GM23248 (cell line): ENCODE results near the gene GTF3C2. TPM values are rescaled to one million over a fixed set of nuclear protein-coding genes. Genes with fewer than 3 reads are reported as not detected.
A peak's percentile ranks its signal among the peaks of the same experiment; 100 is the strongest.

Experiments
- DNase-seq: peaks from one replicate; pipeline ENCODE4 v3.0.0-alpha.2; 2015
- H2AFZ ChIP-seq: fragments of 200-600 bp; sonication (generic); 2 replicates; pipeline ENCODE4 v1.6.1; 2016; ENCODE audit warnings: antibody characterized with exemption
- H3F3A ChIP-seq: fragments of 200-600 bp; sonication (generic); 2 replicates; pipeline ENCODE4 v1.6.1; 2016; ENCODE audit warnings: mild to moderate bottlenecking, antibody characterized with exemption, mixed run types; ENCODE audit not compliant: insufficient read depth
- H3K27ac ChIP-seq: fragments of 200-600 bp; sonication (generic); 2 replicates; pipeline ENCODE4 v1.5.1; 2016; ENCODE audit warnings: mild to moderate bottlenecking
- H3K27me3 ChIP-seq: fragments of 200-600 bp; sonication (generic); replicated peaks from 2 replicates; pipeline ENCODE4 v1.6.1; 2016; ENCODE audit warnings: mild to moderate bottlenecking; ENCODE audit not compliant: insufficient read depth
- H3K36me3 ChIP-seq: fragments of 200-600 bp; sonication (generic); 2 replicates; pipeline ENCODE4 v1.6.1; 2016; ENCODE audit warnings: low read depth, mild to moderate bottlenecking
- H3K4me1 ChIP-seq: fragments of 200-600 bp; sonication (generic); 2 replicates; pipeline ENCODE4 v1.6.1; 2016; ENCODE audit warnings: mild to moderate bottlenecking; ENCODE audit not compliant: insufficient read depth
- H3K4me2 ChIP-seq: fragments of 200-600 bp; sonication (generic); one replicate; pipeline ENCODE4 v1.6.1; 2016; ENCODE audit warnings: mild to moderate bottlenecking; ENCODE audit not compliant: unreplicated experiment
- H3K4me3 ChIP-seq: fragments of 200-600 bp; sonication (generic); 2 replicates; pipeline ENCODE4 v1.5.1; 2016; ENCODE audit warnings: mild to moderate bottlenecking
- H3K79me2 ChIP-seq: fragments of 200-600 bp; sonication (generic); 2 replicates; pipeline ENCODE4 v1.6.1; 2016; ENCODE audit warnings: mild to moderate bottlenecking; ENCODE audit not compliant: insufficient read depth
- H3K9ac ChIP-seq: fragments of 200-600 bp; sonication (generic); 2 replicates; pipeline ENCODE4 v1.6.1; 2016; ENCODE audit warnings: mild to moderate bottlenecking
- H3K9me2 ChIP-seq: fragments of 200-600 bp; sonication (generic); 2 replicates; pipeline ENCODE4 v1.6.1; 2016; ENCODE audit warnings: mixed run types, mild to moderate bottlenecking, moderate library complexity; ENCODE audit not compliant: insufficient read depth
- H3K9me3 ChIP-seq: fragments of 200-600 bp; sonication (generic); one replicate; pipeline ENCODE4 v1.6.1; 2017; ENCODE audit warnings: low read depth
- H4K20me1 ChIP-seq: fragments of 200-600 bp; sonication (generic); 2 replicates; pipeline ENCODE4 v1.6.0; 2016; ENCODE audit not compliant: insufficient read depth
- EZH2 ChIP-seq: fragments of 200-600 bp; sonication (generic); IDR thresholded peaks from 2 replicates; pipeline ENCODE4 v1.6.1; 2018; ENCODE audit warnings: antibody characterized with exemption, mild to moderate bottlenecking; ENCODE audit not compliant: insufficient read depth, poor library complexity, severe bottlenecking
- EZH2phosphoT487 ChIP-seq: fragments of 200-600 bp; sonication (generic); IDR thresholded peaks from 2 replicates; pipeline ENCODE4 v1.6.1; 2018; ENCODE audit warnings: antibody characterized with exemption, moderate library complexity, mild to moderate bottlenecking, low read depth; ENCODE audit not compliant: insufficient read depth
- WGBS, 2 experiments: methylation state at CpG; one replicate each; pipeline ENCODE4 v1.1.6; 2015 to 2017; ENCODE audit warnings: low lambda C conversion rate in 2 of 2, low coverage in 1 of 2; ENCODE audit errors: missing lambda C conversion rate in 2 of 2; 5-methylcytosine and 5-hydroxymethylcytosine counted together
- in situ Hi-C: fragments of 300-500 bp; cut with MboI; formaldehyde crosslinking; loops from 2 replicates; pipeline ENCODE4 v1.15.0; 2020
- polyA plus RNA-seq: library from polyadenylated mRNA; unstranded; fragments of >200 nt; fragmentation: Nextera tagmentation; extraction: Ambion mirVana; gene quantifications from 2 replicates; pipeline ENCODE4 v1.2.1, GENCODE V29; 2016
- total RNA-seq: library from RNA; depleted of rRNA; stranded (reverse); fragments of >200 nt; shearing (Covaris generic); gene quantifications from 2 replicates; pipeline ENCODE4 v1.2.3, GENCODE V29; 2014; rRNA removed

Gene GTF3C2
- total and polyA plus RNA-seq, 2 experiments from 2014 or later = 22.6 to 26.4 TPM

GRCh38 chr2:27281855-27282559 is 74.6 kb downstream of the GTF3C2 start, which contains the start of gene TRIM54:
Gene TRIM54 (plus strand): TSS chr2:27282429. CDS start chr2:27282732, 303 bp downstream.
- Histone ChIP-seq H3K79me2 (no peaks in the 10 kb centered on the region), H3K27me3 (peaks cover 8% of the 10 kb centered on the region; the same call in 1 of the 2 replicates), H3K4me3 (no peak within 1 kb of the TSS), H3F3A (0 out of 2 replicates have a peak, but pooled peaks cover 3% of the 10 kb centered on the region), H4K20me1 (no peaks in the 10 kb centered on the region), H2AFZ (no peak within 1 kb of the TSS), H3K9me2 (no peaks in the 10 kb centered on the region), H3K4me2 (peak within 1 kb of the TSS; percentile 11), H3K4me1 (peaks cover 18% of the 10 kb centered on the region), H3K27ac (no peak within 1 kb of the TSS), H3K9me3 (no peaks in the 10 kb centered on the region), H3K36me3 (no peaks in the 10 kb centered on the region), H3K9ac (no peak within 1 kb of the TSS)
- DNase-seq = peak; percentile 56
- TF ChIP-seq EZH2 = no peak
- TF ChIP-seq EZH2phosphoT487 = no peak
- in situ Hi-C loops = loop anchor here (10.0 kb wide), 1 partner anchor 177 kb away; no protein-coding TSS in a partner anchor
- 69 to 78% methylated on average over 5 of the region's 5 CpGs for WGBS, 2 experiments

- WGBS, 2 experiments = 87 to 92% methylated on average over 3 of the region's 3 CpGs
- no peak overlapping the region for H2AFZ ChIP-seq
- H3K4me1 ChIP-seq = peaks cover 18% of the 10 kb centered on the region
- H3K4me2 ChIP-seq = peak overlapping the region; percentile 11
- H3K9me2 ChIP-seq = no peaks in the 10 kb centered on the region
- no peaks in the 10 kb centered on the region for H3K36me3 ChIP-seq
- H3K79me2 ChIP-seq = no peaks in the 10 kb centered on the region
- H3F3A ChIP-seq = 0 out of 2 replicates have a peak, but pooled peaks cover 3% of the 10 kb centered on the region
- no peak overlapping the region for H3K4me3 ChIP-seq
- no peak overlapping the region for H3K27ac ChIP-seq
- in situ Hi-C loops = loop anchor here (10.0 kb wide), 1 partner anchor 177 kb away; no protein-coding TSS in a partner anchor
- no peak overlapping the region for H3K9ac ChIP-seq
- DNase-seq = no peak
- no peaks in the 10 kb centered on the region for H3K9me3 ChIP-seq
- no peak for TF ChIP-seq EZH2
- no peak for TF ChIP-seq EZH2phosphoT487
- H4K20me1 ChIP-seq = no peaks in the 10 kb centered on the region
- H3K27me3 ChIP-seq = peaks cover 8% of the 10 kb centered on the region
Measured at GRCh38 chr2:27281442-27281841, 75.1 kb downstream of the GTF3C2 start.

GRCh38 chr2:27280826-27281225 is 75.7 kb downstream of the GTF3C2 start:
- DNase-seq = peak; percentile 26
- Histone ChIP-seq H2AFZ (no peak overlapping the region), H3K27ac (no peak overlapping the region), H3K36me3 (no peaks in the 10 kb centered on the region), H3K9me3 (no peaks in the 10 kb centered on the region), H3K4me1 (peaks cover 18% of the 10 kb centered on the region), H3K9ac (no peak overlapping the region), H3K4me2 (peak overlapping the region; percentile 11), H3K79me2 (no peaks in the 10 kb centered on the region), H4K20me1 (no peaks in the 10 kb centered on the region), H3K9me2 (no peaks in the 10 kb centered on the region), H3K27me3 (peaks cover 7% of the 10 kb centered on the region), H3F3A (0 out of 2 replicates have a peak, but pooled peaks cover 3% of the 10 kb centered on the region), H3K4me3 (no peak overlapping the region)
- in situ Hi-C loops = loop anchor here (10.0 kb wide), 1 partner anchor 176 kb away; no protein-coding TSS in a partner anchor
- TF ChIP-seq EZH2phosphoT487 (no peak), EZH2 (no peak)
- WGBS, 2 experiments = 23 to 58% methylated on average over 3 of the region's 3 CpGs

- Histone ChIP-seq H3K27ac (no peak overlapping the region), H3K27me3 (peaks cover 7% of the 10 kb centered on the region), H3F3A (0 out of 2 replicates have a peak, but pooled peaks cover 3% of the 10 kb centered on the region), H3K79me2 (no peaks in the 10 kb centered on the region), H4K20me1 (no peaks in the 10 kb centered on the region), H3K4me2 (no peak overlapping the region), H3K4me3 (no peak overlapping the region), H3K36me3 (no peaks in the 10 kb centered on the region), H3K9ac (no peak overlapping the region), H3K4me1 (peaks cover 18% of the 10 kb centered on the region), H3K9me2 (no peaks in the 10 kb centered on the region), H3K9me3 (no peaks in the 10 kb centered on the region), H2AFZ (no peak overlapping the region)
- no peak for TF ChIP-seq EZH2
- TF ChIP-seq EZH2phosphoT487 = no peak
- in situ Hi-C loops = no loop called here
- no peak for DNase-seq
- 26 to 40% methylated on average over 1 of the region's 1 CpG for WGBS, 2 experiments
Measured at GRCh38 chr2:27278010-27278409, 78.6 kb downstream of the GTF3C2 start.

Other genes with a start within 250 kb of the GTF3C2 start
- gene CGREF1, start 237.6 kb downstream of the GTF3C2 start, total RNA-seq = 19.2 and 23.3 TPM in 2 replicates
- gene CGREF1, start 237.6 kb downstream of the GTF3C2 start, polyA plus RNA-seq = 17.2 and 17.8 TPM in 2 replicates
- not detected in 2 replicates for gene ABHD1, start 232.9 kb downstream of the GTF3C2 start, total RNA-seq
- not detected in 2 replicates for gene ABHD1, start 232.9 kb downstream of the GTF3C2 start, polyA plus RNA-seq
- gene PREB, start 222.1 kb downstream of the GTF3C2 start, total RNA-seq = 52.2 and 55.9 TPM in 2 replicates
- gene PREB, start 222.1 kb downstream of the GTF3C2 start, polyA plus RNA-seq = 40.8 and 45.0 TPM in 2 replicates
- gene PRR30, start 217.4 kb downstream of the GTF3C2 start, total RNA-seq = not detected in 2 replicates
- gene PRR30, start 217.4 kb downstream of the GTF3C2 start, polyA plus RNA-seq = not detected in 2 replicates
- not detected in 2 replicates for gene TCF23, start 207.8 kb downstream of the GTF3C2 start, total RNA-seq
- not detected in 2 replicates for gene TCF23, start 207.8 kb downstream of the GTF3C2 start, polyA plus RNA-seq
- 170 and 214 TPM in 2 replicates for gene ATRAID, start 144.7 kb downstream of the GTF3C2 start, total RNA-seq
- gene ATRAID, start 144.7 kb downstream of the GTF3C2 start, polyA plus RNA-seq = 304 and 311 TPM in 2 replicates
- 13.5 and 19.9 TPM in 2 replicates for gene SLC5A6, start 144.5 kb downstream of the GTF3C2 start, total RNA-seq
- gene SLC5A6, start 144.5 kb downstream of the GTF3C2 start, polyA plus RNA-seq = 9.4 and 10.4 TPM in 2 replicates
- gene CAD, start 139.4 kb downstream of the GTF3C2 start, total RNA-seq = 23.9 and 27.7 TPM in 2 replicates
- 17.1 and 19.2 TPM in 2 replicates for gene CAD, start 139.4 kb downstream of the GTF3C2 start, polyA plus RNA-seq
- not detected in 2 replicates for gene SLC30A3, start 93.7 kb downstream of the GTF3C2 start, total RNA-seq
- not detected in 2 replicates for gene SLC30A3, start 93.7 kb downstream of the GTF3C2 start, polyA plus RNA-seq
- gene DNAJC5G, start 81.3 kb downstream of the GTF3C2 start, total RNA-seq = not detected in 2 replicates
- not detected in 2 replicates for gene DNAJC5G, start 81.3 kb downstream of the GTF3C2 start, polyA plus RNA-seq
- not detected in 2 replicates for gene TRIM54, start 74.3 kb downstream of the GTF3C2 start, total RNA-seq
- gene TRIM54, start 74.3 kb downstream of the GTF3C2 start, polyA plus RNA-seq = not detected in 2 replicates
- not detected in 2 replicates for gene UCN, start 48.3 kb downstream of the GTF3C2 start, total RNA-seq
- 1.3 and 1.6 TPM in 2 replicates for gene UCN, start 48.3 kb downstream of the GTF3C2 start, polyA plus RNA-seq
- gene MPV17, start 33.7 kb downstream of the GTF3C2 start, total RNA-seq = 91.0 and 94.0 TPM in 2 replicates
- gene MPV17, start 33.7 kb downstream of the GTF3C2 start, polyA plus RNA-seq = 128 and 138 TPM in 2 replicates
- 26.6 and 29.2 TPM in 2 replicates for gene EIF2B4, start 13.6 kb upstream of the GTF3C2 start, total RNA-seq
- 50.1 and 55.2 TPM in 2 replicates for gene EIF2B4, start 13.6 kb upstream of the GTF3C2 start, polyA plus RNA-seq
- gene SNX17, start 13.9 kb upstream of the GTF3C2 start, total RNA-seq = 163 and 193 TPM in 2 replicates
- 173 and 183 TPM in 2 replicates for gene SNX17, start 13.9 kb upstream of the GTF3C2 start, polyA plus RNA-seq
- gene ZNF513, start 24.0 kb upstream of the GTF3C2 start, total RNA-seq = 6.7 and 9.5 TPM in 2 replicates
- 6.0 and 6.6 TPM in 2 replicates for gene ZNF513, start 24.0 kb upstream of the GTF3C2 start, polyA plus RNA-seq
- gene PPM1G, start 52.8 kb upstream of the GTF3C2 start, total RNA-seq = 75.1 and 81.5 TPM in 2 replicates
- gene PPM1G, start 52.8 kb upstream of the GTF3C2 start, polyA plus RNA-seq = 72.4 and 72.7 TPM in 2 replicates
- gene NRBP1, start 71.9 kb upstream of the GTF3C2 start, total RNA-seq = 145 and 165 TPM in 2 replicates
- 201 and 219 TPM in 2 replicates for gene NRBP1, start 71.9 kb upstream of the GTF3C2 start, polyA plus RNA-seq
- not detected in 2 replicates for gene KRTCAP3, start 85.6 kb upstream of the GTF3C2 start, total RNA-seq
- gene KRTCAP3, start 85.6 kb upstream of the GTF3C2 start, polyA plus RNA-seq = 0.56 and 0.67 TPM in 2 replicates
- gene IFT172, start 133.0 kb upstream of the GTF3C2 start, total RNA-seq = 9.9 and 19.9 TPM in 2 replicates
- 8.1 and 8.6 TPM in 2 replicates for gene IFT172, start 133.0 kb upstream of the GTF3C2 start, polyA plus RNA-seq
- 24.2 and 31.2 TPM in 2 replicates for gene FNDC4, start 138.4 kb upstream of the GTF3C2 start, total RNA-seq
- gene FNDC4, start 138.4 kb upstream of the GTF3C2 start, polyA plus RNA-seq = 18.2 and 20.2 TPM in 2 replicates
- 0.11 TPM in 1 of 2 replicates, not detected in the other for gene GCKR, start 140.1 kb upstream of the GTF3C2 start, total RNA-seq
- 0.59 and 0.71 TPM in 2 replicates for gene GCKR, start 140.1 kb upstream of the GTF3C2 start, polyA plus RNA-seq
- 13.3 and 16.1 TPM in 2 replicates for gene ZNF512, start 226.3 kb upstream of the GTF3C2 start, total RNA-seq
- gene ZNF512, start 226.3 kb upstream of the GTF3C2 start, polyA plus RNA-seq = 13.7 and 16.7 TPM in 2 replicates